ENCODE data around the gene SMC3.

Gene SMC3

DNA sequence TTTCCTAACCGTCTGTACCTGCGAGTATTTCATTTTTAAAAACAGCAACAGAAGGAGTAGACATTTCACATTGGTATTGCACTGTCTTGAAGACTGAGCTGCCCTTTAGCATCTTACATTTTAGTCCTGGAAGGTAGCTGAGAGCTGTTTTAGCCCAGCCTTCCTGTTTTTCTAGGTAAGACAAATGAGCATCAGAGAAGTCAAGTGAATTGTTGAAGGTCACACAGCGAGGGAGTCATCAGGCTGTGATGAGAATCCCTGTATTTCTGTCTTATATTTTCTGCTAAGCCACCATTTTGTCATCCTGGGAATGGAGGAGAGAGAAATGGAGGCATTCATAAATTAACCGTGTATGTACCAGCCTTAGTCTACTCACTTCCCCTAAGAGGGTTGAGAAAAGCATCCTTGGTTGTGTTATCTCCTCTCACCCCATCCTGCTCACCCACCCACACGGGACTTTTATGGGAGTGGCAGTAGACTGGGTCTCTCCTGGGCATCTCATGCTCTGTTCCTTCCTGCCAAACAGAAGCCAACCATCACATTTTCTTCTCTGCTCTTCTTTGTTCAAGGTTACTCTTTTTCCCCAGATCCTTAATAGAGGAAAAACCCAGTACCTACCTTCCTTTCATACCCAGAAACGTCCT is 85.1 kb downstream of the SMC3 start (continued):
- TF ChIP-seq, protein P1, sequence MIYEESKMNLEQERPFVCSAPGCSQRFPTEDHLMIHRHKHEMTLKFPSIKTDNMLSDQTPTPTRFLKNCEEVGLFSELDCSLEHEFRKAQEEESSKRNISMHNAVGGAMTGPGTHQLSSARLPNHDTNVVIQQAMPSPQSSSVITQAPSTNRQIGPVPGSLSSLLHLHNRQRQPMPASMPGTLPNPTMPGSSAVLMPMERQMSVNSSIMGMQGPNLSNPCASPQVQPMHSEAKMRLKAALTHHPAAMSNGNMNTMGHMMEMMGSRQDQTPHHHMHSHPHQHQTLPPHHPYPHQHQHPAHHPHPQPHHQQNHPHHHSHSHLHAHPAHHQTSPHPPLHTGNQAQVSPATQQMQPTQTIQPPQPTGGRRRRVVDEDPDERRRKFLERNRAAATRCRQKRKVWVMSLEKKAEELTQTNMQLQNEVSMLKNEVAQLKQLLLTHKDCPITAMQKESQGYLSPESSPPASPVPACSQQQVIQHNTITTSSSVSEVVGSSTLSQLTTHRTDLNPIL (CRISPR knock-in tag; IDR thresholded peaks at IDR 0.05; ENCODE audit: low read depth), result no peak
- TF ChIP-seq, protein P2, sequence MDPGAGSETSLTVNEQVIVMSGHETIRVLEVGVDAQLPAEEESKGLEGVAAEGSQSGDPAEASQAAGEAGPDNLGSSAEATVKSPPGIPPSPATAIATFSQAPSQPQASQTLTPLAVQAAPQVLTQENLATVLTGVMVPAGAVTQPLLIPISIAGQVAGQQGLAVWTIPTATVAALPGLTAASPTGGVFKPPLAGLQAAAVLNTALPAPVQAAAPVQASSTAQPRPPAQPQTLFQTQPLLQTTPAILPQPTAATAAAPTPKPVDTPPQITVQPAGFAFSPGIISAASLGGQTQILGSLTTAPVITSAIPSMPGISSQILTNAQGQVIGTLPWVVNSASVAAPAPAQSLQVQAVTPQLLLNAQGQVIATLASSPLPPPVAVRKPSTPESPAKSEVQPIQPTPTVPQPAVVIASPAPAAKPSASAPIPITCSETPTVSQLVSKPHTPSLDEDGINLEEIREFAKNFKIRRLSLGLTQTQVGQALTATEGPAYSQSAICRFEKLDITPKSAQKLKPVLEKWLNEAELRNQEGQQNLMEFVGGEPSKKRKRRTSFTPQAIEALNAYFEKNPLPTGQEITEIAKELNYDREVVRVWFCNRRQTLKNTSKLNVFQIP (CRISPR knock-in tag; IDR thresholded peaks at IDR 0.05; ENCODE audit: borderline replicate concordance, low read depth), result no peak
- TF ChIP-seq CSDC2 (CRISPR knock-in tag; IDR thresholded peaks at IDR 0.05), result no peak
- TF ChIP-seq ZC3H10 (CRISPR knock-in tag; IDR thresholded peaks at IDR 0.05), result no peak
